NCI-H2196 treated with DMSO at 0.1 percent for 48 hours (cell line): ENCODE measurements around the gene PRKAR1B.

Experiments
- DNase-seq: peaks from one replicate; lab custom pipeline; 2025; ENCODE audit not compliant: unreplicated experiment; lab: John Stamatoyannopoulos, UW

The PRKAR1B gene

GRCh38 chr7:727104-727805, at the start of gene PRKAR1B:
Gene PRKAR1B, minus strand, starts transcription at chr7:727281. Its CDS starts 15,776 bp downstream, at chr7:711505.
- peak; percentile 9 for DNase-seq

DNA sequence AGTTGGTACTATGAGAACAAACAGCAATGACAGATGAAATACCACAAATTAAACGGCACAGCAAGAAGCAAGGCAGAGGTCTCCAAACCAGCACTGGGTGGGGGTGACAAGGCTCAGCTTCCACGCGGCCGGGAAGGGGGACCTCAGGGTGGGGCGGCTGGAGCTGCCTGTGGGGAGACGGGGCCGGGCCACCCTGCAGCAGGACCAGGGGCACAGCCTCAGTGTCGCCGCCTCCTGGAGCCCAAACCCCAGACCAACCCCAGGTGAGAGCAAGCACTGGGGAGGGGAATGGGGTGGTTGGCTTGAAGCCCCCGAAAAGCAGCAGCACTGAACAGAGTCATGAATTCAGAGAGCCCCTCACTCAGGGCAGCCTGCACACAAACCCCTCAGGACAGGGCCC, 49.3 kb upstream of the PRKAR1B start:
- DNase-seq, result no peak

DNA sequence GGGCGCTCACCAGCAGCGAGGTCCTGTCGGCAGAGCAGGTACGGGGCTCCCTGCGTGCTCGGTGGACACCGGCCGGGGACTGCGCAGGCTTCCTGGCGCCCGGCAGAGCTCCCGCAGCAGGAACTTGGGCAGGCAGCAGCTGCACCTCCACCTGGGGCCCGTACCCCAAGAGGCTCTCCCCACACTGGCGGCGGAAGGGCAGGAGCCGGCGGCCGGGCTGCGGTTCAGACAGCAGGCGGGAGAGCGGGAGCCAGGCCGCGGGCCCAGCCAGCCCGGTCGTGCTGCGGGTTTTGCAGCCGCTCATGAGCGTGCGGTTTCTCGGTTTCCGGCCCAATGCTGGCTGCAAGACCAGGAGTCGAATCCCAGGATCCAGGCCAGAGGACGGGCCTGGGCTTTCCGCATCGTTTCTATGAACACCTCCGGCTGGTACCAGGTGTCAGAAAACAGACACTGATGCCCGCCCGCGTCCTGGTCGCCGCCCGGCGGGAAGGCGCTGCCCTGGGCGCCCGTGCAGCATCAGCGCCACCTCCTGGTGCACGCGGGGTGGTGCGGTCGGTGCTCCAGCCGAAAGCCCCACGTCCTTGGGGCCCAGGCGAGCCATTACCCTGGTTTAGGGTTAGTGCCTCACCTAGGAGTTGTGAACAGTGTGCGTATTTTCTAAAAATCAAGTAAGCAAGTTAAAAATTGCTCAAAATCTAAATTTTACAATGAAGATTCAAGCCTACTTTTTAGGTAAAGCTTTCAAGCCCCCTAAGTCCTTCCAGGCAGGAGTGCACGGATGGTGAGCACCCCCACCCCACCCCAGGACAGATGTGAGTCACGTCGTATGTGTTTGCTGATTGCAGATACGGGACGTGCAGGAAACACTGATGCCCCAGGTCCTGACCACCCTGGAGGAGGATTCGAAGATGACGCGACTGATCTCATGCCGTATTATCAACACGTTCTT, 47.4 kb upstream of the PRKAR1B start:
- DNase-seq, result peak; percentile 29

DNA sequence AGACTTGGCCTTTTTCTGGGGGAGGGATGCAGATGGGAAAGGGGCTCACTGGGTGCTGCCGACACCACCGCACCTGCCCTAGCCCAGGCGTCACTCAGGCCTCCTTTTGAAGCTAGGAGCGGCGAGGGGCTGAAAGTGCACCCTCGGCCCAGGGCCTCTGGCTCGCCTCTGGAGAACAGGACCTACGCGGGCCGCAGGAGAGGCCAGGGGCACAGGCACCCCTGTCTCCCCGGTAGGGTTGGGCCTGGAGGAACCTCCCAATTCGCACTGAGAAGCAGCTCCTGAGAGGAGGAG, 46.5 kb upstream of the PRKAR1B start:
- DNase-seq, result no peak

DNA sequence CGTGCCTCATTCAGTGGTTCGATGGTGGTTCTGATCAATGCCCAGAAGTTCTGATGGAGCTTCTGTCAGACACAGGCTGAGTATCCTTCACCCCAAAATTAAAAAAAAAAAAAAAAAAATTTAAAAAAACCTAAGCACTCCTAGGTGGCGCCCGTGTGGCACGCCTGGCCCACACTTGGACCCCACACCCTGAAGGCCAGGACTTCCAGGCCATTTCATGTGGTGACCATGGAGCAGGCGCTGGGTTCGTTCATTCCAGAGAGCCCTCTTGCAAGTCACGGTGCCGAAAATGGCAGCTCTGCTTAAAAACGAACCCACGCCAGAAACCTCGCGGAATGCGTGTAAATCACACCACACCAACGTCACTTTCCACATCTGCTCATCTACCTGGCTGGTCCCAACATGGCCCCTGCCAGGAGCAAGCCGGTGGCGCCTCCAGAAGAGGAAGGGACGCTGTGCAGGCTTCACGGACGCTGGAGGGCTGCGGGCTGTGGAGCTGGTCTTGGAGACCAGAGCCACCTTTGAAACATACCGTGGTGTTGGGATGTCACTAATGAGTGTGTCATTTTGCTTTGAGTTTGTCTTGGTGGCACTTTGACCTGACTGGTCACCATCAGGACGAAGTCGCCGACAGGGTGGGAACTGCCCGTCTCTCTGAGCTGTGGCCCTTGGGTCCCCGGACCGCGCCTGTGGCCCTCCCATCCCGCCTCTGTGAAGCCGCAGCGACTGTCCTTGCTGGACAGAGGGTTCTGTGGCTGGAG, 46.0 kb upstream of the PRKAR1B start:
- DNase-seq, result no peak

DNA sequence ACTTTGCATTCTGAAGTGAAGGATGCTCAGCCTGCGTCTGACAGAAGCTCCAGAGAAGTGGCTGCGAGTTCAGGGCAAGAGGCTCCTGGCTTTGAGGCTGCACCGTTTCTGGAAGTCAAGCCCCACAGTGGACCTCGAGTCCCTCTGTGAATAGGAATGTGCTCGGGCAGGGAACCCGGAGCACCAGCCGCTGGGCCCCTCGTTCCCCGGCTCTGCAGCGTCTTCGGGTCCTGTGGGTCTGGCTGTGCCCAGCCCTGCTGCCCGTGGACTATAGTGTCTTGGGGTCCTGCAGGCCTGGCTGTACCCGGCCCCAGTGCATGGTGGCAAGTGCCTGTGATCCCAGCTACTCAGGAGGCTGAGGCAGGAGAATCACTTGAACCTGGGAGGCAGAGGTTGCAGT, 45.3 kb upstream of the PRKAR1B start:
- DNase-seq, result no peak

DNA sequence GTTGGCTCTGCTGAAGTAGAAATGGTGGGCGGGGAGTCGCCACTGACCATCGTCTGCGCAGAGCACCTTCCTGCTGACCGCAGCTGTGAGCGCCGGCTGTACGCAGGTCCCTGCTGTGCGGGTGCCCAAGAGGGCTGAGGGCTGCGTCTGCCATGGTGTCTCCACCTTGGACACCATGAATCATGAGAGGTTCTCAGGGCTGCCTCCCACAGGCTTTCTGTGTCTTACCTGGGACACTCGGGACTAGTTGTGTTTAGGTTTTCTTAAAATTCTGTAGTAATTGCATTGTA, 44.9 kb upstream of the PRKAR1B start:
- no peak for DNase-seq

GRCh38 chr7:771234-772004, 44.3 kb upstream of the PRKAR1B start:
- no peak for DNase-seq

DNA sequence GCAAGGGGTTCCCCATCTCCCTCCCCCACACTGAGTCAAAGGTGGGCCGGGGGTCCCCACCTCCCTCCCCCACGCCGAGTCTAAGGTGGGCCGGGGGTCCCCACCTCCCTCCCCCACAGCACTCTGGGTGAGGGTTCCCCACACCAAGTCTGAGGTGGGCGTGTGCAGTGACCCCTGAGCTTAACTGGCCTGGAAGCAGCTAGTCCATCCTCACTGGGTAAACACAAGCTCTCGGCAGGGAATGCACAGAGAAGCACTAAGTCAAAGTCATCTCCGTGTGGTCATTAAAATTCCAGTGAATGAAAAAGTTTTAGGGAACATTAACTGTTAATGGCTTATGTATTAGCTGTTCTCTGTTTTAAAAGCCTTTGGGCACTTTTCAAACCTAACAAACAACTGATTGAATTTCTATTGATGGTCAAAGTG, 43.7 kb upstream of the PRKAR1B start:
- no peak for DNase-seq

GRCh38 chr7:770336-770735, 43.3 kb upstream of the PRKAR1B start:
- DNase-seq, result no peak

DNA sequence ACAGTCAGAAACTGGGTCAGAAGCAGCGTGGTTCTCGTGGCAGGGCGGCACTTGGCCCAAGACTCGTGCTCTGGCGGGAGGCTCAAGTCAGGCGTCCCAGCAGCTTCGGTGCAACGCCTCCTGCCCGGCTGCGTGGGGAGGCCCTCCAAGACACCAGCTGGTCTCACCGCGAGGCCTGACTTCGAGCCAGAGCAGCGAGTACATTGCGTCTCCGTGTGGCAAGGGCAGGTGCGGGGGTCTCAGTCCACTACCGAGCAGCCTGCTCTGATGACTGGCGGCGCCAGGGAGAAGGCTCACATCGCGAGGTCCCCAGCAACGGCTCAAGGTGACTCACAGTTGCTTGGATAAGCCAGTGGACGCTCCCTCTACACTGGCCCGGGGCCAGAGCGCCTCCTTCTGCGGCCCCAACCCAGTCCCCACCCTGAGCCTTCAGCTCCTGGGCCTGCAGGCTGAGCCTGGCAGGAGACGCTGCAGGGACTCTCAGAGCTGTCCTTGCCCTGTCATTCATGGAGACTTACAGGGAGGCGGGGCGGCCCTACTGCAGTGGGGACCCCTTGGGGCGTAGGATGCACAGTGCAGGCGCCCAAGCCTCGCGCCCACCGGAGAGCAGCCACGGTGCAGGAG, 41.9 kb upstream of the PRKAR1B start:
- no peak for DNase-seq

DNA sequence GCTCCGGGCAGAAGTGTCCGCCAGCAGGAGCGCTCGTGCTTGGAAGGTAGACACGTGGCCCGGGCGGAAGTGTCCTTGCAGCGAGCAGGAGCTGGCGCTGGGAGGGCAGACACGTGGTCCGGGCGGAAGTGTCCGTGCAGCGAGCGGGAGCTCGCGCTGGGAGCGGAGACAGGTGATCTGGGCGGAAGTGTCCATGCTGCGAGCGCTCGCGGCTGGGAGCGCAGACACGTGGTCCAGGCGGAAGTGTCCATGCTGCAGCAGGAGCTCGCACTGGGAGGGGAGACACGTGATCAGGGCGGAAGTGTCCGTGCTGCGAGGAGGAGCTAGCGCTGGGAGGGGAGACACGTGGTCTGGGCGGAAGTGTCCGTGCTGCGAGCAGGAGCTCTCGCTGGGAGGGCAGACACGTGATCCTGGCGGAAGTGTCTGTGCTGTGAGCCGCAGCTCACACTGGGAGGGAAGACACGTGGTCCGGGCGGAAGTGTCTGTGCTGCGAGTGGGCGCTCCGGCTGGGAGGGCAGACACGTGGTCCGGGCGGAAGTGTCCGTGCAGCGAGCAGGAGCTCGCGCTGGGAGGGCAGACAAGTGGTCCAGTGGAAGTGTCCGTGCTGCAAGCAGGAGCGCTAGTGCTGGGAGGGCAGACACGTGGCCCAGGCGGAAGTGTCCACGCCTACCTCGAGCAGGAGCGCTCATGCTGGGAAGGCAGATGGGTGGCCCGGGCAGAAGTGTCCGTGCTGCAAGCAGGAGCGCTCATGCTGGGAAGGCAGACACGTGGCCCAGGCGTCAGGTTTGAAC, 41.1 kb upstream of the PRKAR1B start:
- DNase-seq, result peak; percentile 96

- DNase-seq, result peak; percentile 94
Measured at GRCh38 chr7:767580-767940, 40.5 kb upstream of the PRKAR1B start.

DNA sequence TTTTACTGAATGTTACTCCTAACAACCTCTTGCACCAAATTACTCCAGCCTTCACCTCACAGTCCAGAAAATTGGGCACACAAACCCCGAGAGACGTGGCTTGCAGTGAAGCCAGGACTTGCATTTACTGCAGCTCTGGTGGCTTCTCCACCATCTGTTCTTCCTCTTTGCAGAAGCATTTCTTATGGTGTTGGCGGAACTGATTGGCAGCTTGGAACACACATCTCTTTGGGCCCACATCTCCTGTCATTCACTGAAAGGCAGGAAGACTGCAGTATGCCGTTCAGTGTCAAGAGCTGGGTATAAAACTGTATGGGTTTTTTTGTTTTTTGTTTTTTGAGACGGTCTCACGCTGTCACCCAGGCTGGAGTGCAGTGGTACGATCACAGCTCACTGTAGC, 38.3 kb upstream of the PRKAR1B start:
- DNase-seq, result no peak

GRCh38 chr7:763762-764161, 36.7 kb upstream of the PRKAR1B start:
- DNase-seq, result no peak

DNA sequence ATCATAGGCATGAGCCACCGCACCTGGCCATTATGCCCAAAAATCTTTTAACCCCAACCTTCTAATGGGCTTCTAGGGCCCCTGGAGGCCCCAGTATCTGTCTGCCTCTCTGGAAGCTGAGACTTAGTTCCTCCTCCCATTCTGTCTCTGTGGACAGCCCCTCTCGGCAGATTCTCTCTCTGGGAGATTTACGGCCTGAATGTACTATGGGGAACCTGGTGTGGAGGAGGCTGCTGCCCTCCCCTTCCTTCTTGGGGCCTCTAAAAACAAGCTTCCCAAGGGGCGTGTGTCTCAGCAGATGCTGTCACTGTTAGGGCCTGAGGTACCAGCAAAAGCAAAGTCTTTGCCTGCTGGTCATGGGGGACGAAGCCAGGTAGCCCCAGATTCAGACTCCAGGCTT, 35.8 kb upstream of the PRKAR1B start:
- no peak for DNase-seq

DNA sequence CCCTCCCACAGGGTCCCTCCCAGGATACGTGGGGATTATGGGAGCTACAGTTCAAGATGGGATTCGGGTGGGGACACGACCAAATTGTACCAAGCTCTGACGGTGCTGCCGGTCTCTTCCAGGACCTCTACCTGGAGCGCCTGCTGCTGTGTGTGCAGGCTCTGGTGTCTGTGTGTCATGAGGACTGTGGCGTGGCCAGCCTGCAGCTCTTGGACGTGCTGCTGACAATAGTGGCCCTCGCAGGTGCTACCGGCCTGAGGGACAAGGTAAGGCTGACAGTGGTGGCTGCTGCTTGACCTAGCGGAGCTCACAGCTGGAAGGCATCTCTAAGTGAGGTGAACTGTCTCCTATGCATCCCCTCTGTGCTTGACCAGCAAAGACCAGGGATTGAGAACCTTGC, 34.5 kb upstream of the PRKAR1B start:
- no peak for DNase-seq

- DNase-seq, result no peak
Measured at GRCh38 chr7:761101-761500, 34.0 kb upstream of the PRKAR1B start.

GRCh38 chr7:760006-760405, 32.9 kb upstream of the PRKAR1B start:
- DNase-seq, result no peak

DNA sequence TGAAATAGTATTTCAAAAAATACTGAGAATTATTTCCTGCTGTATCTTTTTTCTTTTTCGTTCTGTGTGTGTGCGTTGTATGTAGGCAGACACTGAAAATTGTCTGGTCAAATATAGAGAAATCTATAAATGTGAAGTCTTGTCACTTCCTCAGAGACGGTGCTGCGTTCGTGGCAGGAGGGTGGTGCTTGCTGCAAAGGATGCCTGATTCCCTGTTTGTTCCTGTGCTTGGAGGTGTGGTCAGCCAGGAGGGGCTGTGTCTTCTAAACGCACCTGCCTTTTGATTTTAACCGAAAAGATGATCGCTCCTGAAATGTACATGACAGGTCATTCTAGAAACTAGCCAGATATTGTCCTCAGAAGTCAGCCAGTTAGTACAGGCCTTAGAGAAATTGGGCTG, 32.5 kb upstream of the PRKAR1B start:
- no peak for DNase-seq
